Neural cell (in vitro differentiated cells): ENCODE results near the gene RASGEF1C. TPM values are rescaled to one million over a fixed set of nuclear protein-coding genes. Genes with fewer than 3 reads are reported as not detected.

ENCODE experiments used
- H2AFZ ChIP-seq: fragments of 200-600, 300-800 bp; sonication (generic), shearing (Covaris generic); 2 replicates; pipeline ENCODE4 v1.6.0; 2014; ENCODE audit warnings: low read depth, mild to moderate bottlenecking, antibody characterized with exemption, low read length, moderate library complexity
- H3F3A ChIP-seq: fragments of 200-600 bp; shearing (Covaris generic); 2 replicates; pipeline ENCODE4 v1.6.1; 2016; ENCODE audit warnings: mild to moderate bottlenecking, moderate library complexity, mixed read lengths, antibody characterized with exemption, low read length; ENCODE audit not compliant: insufficient read depth, poor library complexity, severe bottlenecking
- H3K27ac ChIP-seq: fragments of 200-600, 300-800 bp; sonication (generic), shearing (Covaris generic); 2 replicates; pipeline ENCODE4 v1.5.1; 2014; ENCODE audit warnings: mild to moderate bottlenecking, low read length, moderate library complexity
- H3K27me3 ChIP-seq: fragments of 300-800, 200-600 bp; sonication (generic), shearing (Covaris generic); 2 replicates; pipeline ENCODE4 v1.6.0; 2014; ENCODE audit warnings: mild to moderate bottlenecking, low read depth, low read length, moderate library complexity; ENCODE audit not compliant: insufficient read depth
- H3K36me3 ChIP-seq: fragments of 300-800, 200-600 bp; sonication (generic), shearing (Covaris generic); 2 replicates; pipeline ENCODE4 v1.5.1; 2014; ENCODE audit warnings: mild to moderate bottlenecking, antibody characterized with exemption, low read length, moderate library complexity; ENCODE audit not compliant: insufficient read depth
- H3K4me2 ChIP-seq: fragments of 300-800, 200-600 bp; sonication (generic), shearing (Covaris generic); 2 replicates; pipeline ENCODE4 v1.6.0; 2014; ENCODE audit warnings: mild to moderate bottlenecking, low read length
- H3K4me3 ChIP-seq: fragments of 300-800, 200-600 bp; sonication (generic), shearing (Covaris generic); 2 replicates; pipeline ENCODE4 v1.5.1; 2014; ENCODE audit warnings: mild to moderate bottlenecking, low read length, moderate library complexity
- H3K79me2 ChIP-seq: fragments of 200-600 bp; shearing (Covaris generic); replicated peaks from 2 replicates; pipeline ENCODE4 v1.6.0; 2014; ENCODE audit warnings: mild to moderate bottlenecking, low read length, moderate library complexity; ENCODE audit not compliant: insufficient read depth
- H3K9ac ChIP-seq: fragments of 300-800, 200-600 bp; sonication (generic), shearing (Covaris generic); 2 replicates; pipeline ENCODE4 v1.6.1; 2016; ENCODE audit warnings: mild to moderate bottlenecking, low read length, mixed read lengths
- H3K9me2 ChIP-seq: fragments of 200-600 bp; shearing (Covaris generic); 2 replicates; pipeline ENCODE4 v1.6.1; 2016; ENCODE audit warnings: mild to moderate bottlenecking, low read length, mixed read lengths; ENCODE audit not compliant: insufficient read depth
- H3K9me3 ChIP-seq: fragments of 200-600, 300-800 bp; sonication (generic), shearing (Covaris generic); 2 replicates; pipeline ENCODE4 v1.6.1; 2016; ENCODE audit warnings: mild to moderate bottlenecking, mixed run types, low read length, moderate library complexity, mixed read lengths
- H4K20me1 ChIP-seq: fragments of 200-600 bp; shearing (Covaris generic); 2 replicates; pipeline ENCODE4 v1.6.1; 2016; ENCODE audit warnings: mild to moderate bottlenecking, mixed run types; ENCODE audit not compliant: insufficient read depth
- EP300 ChIP-seq: fragments of 450-650 bp; conservative IDR thresholded peaks from 2 replicates; pipeline ENCODE4 v1.6.1; 2014; ENCODE audit warnings: antibody characterized with exemption, mild to moderate bottlenecking, moderate library complexity; ENCODE audit not compliant: poor library complexity, severe bottlenecking
- EZH2 ChIP-seq: fragments of 200-600, 300-800 bp; shearing (Covaris generic), sonication (generic); IDR thresholded peaks from 2 replicates; pipeline ENCODE4 v1.6.1; 2014; ENCODE audit warnings: antibody characterized with exemption, low read length, borderline replicate concordance, mild to moderate bottlenecking; ENCODE audit not compliant: insufficient read depth, poor library complexity, severe bottlenecking
- MXI1 ChIP-seq: fragments of 450-650 bp; conservative IDR thresholded peaks from 2 replicates; pipeline ENCODE4 v1.6.1; 2014; ENCODE audit warnings: antibody characterized with exemption, mild to moderate bottlenecking; ENCODE audit not compliant: poor library complexity, severe bottlenecking
- POLR2AphosphoS5 ChIP-seq: IDR thresholded peaks from 2 replicates; pipeline ENCODE4 v1.6.1; 2012
- RAD21 ChIP-seq: fragments of 450-650 bp; conservative IDR thresholded peaks from 2 replicates; pipeline ENCODE4 v1.6.1; 2014; ENCODE audit warnings: antibody characterized with exemption, mild to moderate bottlenecking, moderate library complexity
- SMC3 ChIP-seq: fragments of 450-650 bp; conservative IDR thresholded peaks from 2 replicates; pipeline ENCODE4 v1.6.1; 2014; ENCODE audit warnings: antibody characterized with exemption, mild to moderate bottlenecking, moderate library complexity; ENCODE audit not compliant: poor library complexity
- TAF1 ChIP-seq: IDR thresholded peaks from 2 replicates; pipeline ENCODE4 v1.6.1; 2012; ENCODE audit warnings: low read depth
- polyA plus RNA-seq: library from polyadenylated mRNA; depleted of rRNA; stranded (reverse); fragments of >200 nt; gene quantifications from 2 replicates; pipeline ENCODE4 v1.2.3, GENCODE V29; 2014
- TF ChIP-seq, protein P1 (sequence below): IDR thresholded peaks from 2 replicates; pipeline ENCODE4 v1.6.1; 2012; ENCODE audit warnings: borderline replicate concordance

The RASGEF1C gene
- polyA plus RNA-seq, 1 donor from 2014 or later = 5.3 TPM

DNA sequence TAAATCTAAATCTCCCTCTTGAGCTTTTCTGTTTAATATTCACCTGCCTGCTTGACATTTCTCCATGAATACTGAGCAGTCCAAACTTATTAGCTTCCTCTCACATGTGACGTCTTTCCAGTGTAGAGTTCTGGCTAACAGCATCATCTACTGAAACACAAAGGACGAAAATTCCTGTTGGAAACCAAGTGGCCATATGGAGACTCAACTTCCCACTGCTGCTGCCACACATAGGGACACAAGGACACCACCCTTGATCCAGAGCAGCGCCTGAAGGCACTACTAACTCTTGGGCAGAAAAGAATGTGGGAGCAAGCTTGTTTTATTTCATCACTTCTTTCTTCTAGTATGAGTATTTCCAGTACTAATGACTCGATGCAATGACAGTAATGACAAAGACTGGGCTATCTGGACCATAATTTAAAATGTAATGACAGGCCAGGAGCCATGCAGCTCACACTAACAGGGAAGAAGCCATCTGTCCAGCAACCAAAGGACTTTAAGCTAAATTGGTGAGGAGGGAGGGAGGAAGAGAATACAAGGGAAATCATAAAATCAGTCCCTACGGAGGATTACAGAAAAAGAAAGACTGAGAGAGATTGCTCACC lies 156.7 kb downstream of the RASGEF1C start:
- no peak overlapping the region for H3K27ac ChIP-seq
- H4K20me1 ChIP-seq = peaks cover 16% of the 10 kb centered on the region
- H3K9me3 ChIP-seq = no peaks in the 10 kb centered on the region

More for the DNA sequence above, 156.7 kb downstream of the RASGEF1C start:
- no peak overlapping the region for H3K4me3 ChIP-seq
- H3K9me2 ChIP-seq = no peaks in the 10 kb centered on the region
- no peaks in the 10 kb centered on the region for H3K36me3 ChIP-seq
- no peak overlapping the region for H3K4me2 ChIP-seq
- H3K27me3 ChIP-seq = no peaks in the 10 kb centered on the region
- TF ChIP-seq EP300 (no peak), EZH2 (no peak), SMC3 (no peak), TAF1 (no peak), MXI1 (no peak), POLR2AphosphoS5 (no peak), RAD21 (no peak)
- TF ChIP-seq, protein P1, sequence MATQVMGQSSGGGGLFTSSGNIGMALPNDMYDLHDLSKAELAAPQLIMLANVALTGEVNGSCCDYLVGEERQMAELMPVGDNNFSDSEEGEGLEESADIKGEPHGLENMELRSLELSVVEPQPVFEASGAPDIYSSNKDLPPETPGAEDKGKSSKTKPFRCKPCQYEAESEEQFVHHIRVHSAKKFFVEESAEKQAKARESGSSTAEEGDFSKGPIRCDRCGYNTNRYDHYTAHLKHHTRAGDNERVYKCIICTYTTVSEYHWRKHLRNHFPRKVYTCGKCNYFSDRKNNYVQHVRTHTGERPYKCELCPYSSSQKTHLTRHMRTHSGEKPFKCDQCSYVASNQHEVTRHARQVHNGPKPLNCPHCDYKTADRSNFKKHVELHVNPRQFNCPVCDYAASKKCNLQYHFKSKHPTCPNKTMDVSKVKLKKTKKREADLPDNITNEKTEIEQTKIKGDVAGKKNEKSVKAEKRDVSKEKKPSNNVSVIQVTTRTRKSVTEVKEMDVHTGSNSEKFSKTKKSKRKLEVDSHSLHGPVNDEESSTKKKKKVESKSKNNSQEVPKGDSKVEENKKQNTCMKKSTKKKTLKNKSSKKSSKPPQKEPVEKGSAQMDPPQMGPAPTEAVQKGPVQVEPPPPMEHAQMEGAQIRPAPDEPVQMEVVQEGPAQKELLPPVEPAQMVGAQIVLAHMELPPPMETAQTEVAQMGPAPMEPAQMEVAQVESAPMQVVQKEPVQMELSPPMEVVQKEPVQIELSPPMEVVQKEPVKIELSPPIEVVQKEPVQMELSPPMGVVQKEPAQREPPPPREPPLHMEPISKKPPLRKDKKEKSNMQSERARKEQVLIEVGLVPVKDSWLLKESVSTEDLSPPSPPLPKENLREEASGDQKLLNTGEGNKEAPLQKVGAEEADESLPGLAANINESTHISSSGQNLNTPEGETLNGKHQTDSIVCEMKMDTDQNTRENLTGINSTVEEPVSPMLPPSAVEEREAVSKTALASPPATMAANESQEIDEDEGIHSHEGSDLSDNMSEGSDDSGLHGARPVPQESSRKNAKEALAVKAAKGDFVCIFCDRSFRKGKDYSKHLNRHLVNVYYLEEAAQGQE = no peak
- H3K79me2 ChIP-seq = peaks cover 96% of the 10 kb centered on the region
- no peaks in the 10 kb centered on the region for H3F3A ChIP-seq
- no peak overlapping the region for H3K9ac ChIP-seq
- H2AFZ ChIP-seq = no peak overlapping the region

Other genes with a start within 250 kb of the RASGEF1C start
- 48.7 and 62.8 TPM in 2 replicates for gene RNF130, start 137.5 kb downstream of the RASGEF1C start, polyA plus RNA-seq
- gene MAPK9, start 82.9 kb upstream of the RASGEF1C start, polyA plus RNA-seq = 64.9 and 73.9 TPM in 2 replicates
- 7.4 and 9.2 TPM in 2 replicates for gene GFPT2, start 144.1 kb upstream of the RASGEF1C start, polyA plus RNA-seq